Sigmoid colon (tissue), 7 donors: ENCODE data around the gene TAF11. TPM values are rescaled to one million over a fixed set of nuclear protein-coding genes. Genes with fewer than 3 reads are reported as not detected.
"Not testable (repeated sequence)": the region's sequence is repeated elsewhere in the genome, so short reads cannot be mapped to it uniquely, and the experiment has no call there.

Experiments used
- DNase-seq: peaks from one replicate; pipeline ENCODE4 v3.0.0-alpha.2; 2019
- H3K27ac ChIP-seq, 4 donors: fragments of 200-600 bp; sonication (generic); one replicate each; pipeline ENCODE4 v1.5.1; 2016 to 2019; ENCODE audit warnings: mild to moderate bottlenecking in 1 of 4
- H3K27me3 ChIP-seq, 3 donors: fragments of 200-600 bp; sonication (generic); one replicate each; pipeline ENCODE4 v1.5.1; 2019; ENCODE audit warnings: mild to moderate bottlenecking in 1 of 3
- H3K36me3 ChIP-seq, 4 donors: fragments of 200-600 bp; sonication (generic); one replicate each; pipeline ENCODE4 v1.5.1; 2016 to 2019
- H3K4me1 ChIP-seq, 4 donors: fragments of 200-600 bp; sonication (generic); one replicate each; pipeline ENCODE4 v1.5.1; 2017 to 2019
- H3K4me3 ChIP-seq, 4 donors: fragments of 200-600 bp; sonication (generic); one replicate each; pipeline ENCODE4 v1.5.1; 2017 to 2019; ENCODE audit warnings: mild to moderate bottlenecking in 2 of 4, moderate library complexity in 1 of 4
- H3K9me3 ChIP-seq, 4 donors: fragments of 200-600 bp in 3 of 4; sonication (generic) in 3 of 4; one replicate each; pipeline versions ENCODE4 v1.5.1 to v1.6.1; 2013 to 2019
- CTCF ChIP-seq, 4 experiments: fragments of 450-650 bp in 3 of 4; fragments of 200-600 bp in 1 of 4; IDR thresholded peaks; one replicate each; pipeline ENCODE4 v1.5.1; 2016 to 2019; ENCODE audit warnings: antibody characterized with exemption in 4 of 4, mild to moderate bottlenecking in 3 of 4, moderate library complexity in 2 of 4
- EP300 ChIP-seq, 4 donors: sonication (generic); formaldehyde crosslinking; IDR thresholded peaks; one replicate each; pipeline ENCODE4 v1.6.1; 2017; ENCODE audit warnings: antibody characterized with exemption in 4 of 4
- POLR2A ChIP-seq, 2 donors: fragments of 450-650 bp; IDR thresholded peaks; one replicate each; pipeline ENCODE4 v1.6.1; 2016; ENCODE audit warnings: antibody characterized with exemption in 2 of 2, mild to moderate bottlenecking in 2 of 2, moderate library complexity in 2 of 2
- POLR2AphosphoS5 ChIP-seq, 4 donors: sonication (generic); formaldehyde crosslinking; IDR thresholded peaks; one replicate each; pipeline ENCODE4 v1.6.1; 2017; ENCODE audit warnings: antibody characterized with exemption in 4 of 4
- WGBS, 2 donors: extraction: QIAGEN DNeasy Blood & Tissue Kit; methylation state at CpG; one replicate each; pipeline ENCODE4 v1.1.7; 2013; 5-methylcytosine and 5-hydroxymethylcytosine counted together
- intact Hi-C: fragments of 100-400 bp; cut with DNase I; formaldehyde crosslinking; loops from one replicate; pipeline ENCODE4 v1.15.1; 2023
- polyA plus RNA-seq, 3 donors: library from polyadenylated mRNA; stranded (reverse); fragments of 200-250 nt; gene quantifications; one replicate each; pipeline ENCODE4 v1.2.3, GENCODE V29; 2013
- total RNA-seq, 4 donors: library from RNA; depleted of rRNA; stranded (reverse); fragments of >200 nt; gene quantifications; one replicate each; pipeline ENCODE4 v1.1.0, GENCODE V29; 2016
- donor health status: healthy with polysubstance abuse.
- donor health status: Bipolar disorder and iron deficiency.
- donor health status: healthy.

The TAF11 gene
- total and polyA plus RNA-seq, 7 donors = 31.0 to 47.9 (median 34.0) TPM

DNA sequence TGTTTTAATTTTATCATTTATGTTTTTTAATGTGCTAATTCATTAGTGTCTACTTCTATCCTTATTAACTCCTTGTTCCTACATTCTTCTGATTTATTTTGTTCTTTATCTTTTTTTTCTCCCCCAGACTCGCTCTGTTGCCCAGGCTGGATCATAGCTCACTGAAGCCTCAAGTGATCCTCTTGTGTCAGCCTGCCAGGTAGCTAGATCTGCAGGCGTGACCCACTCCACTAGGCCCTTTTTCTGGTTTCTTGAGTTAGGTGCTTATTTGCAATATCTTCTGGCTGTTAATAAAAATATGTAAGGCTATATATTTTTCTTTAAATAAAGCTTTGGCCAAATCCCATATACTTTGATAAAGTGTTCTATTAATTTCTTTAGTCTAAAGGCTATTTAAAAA is 2.8 kb downstream of the TAF11 start:
- peaks cover 0 to 28% (median 15%) of the 10 kb centered on the region in 4 donors for H3K4me1 ChIP-seq
- no peak for TF ChIP-seq POLR2AphosphoS5 (IDR thresholded peaks at IDR 0.05)
- WGBS, 2 donors = 95 to 98% methylated on average over 2 of the region's 2 CpGs
- H3K27me3 ChIP-seq = no peaks in the 10 kb centered on the region
- H3K9me3 ChIP-seq = no peaks in the 10 kb centered on the region
- no peak for DNase-seq
- H3K27ac ChIP-seq = no peak overlapping the region
- no peak overlapping the region for H3K4me3 ChIP-seq
- intact Hi-C loops = loop anchor here (5.0 kb wide), 2 partner anchors 72 to 257 kb away; partner anchors contain the start of gene TCP11
- H3K36me3 ChIP-seq = peaks cover 0 to 33% (median 7%) of the 10 kb centered on the region in 4 donors

DNA sequence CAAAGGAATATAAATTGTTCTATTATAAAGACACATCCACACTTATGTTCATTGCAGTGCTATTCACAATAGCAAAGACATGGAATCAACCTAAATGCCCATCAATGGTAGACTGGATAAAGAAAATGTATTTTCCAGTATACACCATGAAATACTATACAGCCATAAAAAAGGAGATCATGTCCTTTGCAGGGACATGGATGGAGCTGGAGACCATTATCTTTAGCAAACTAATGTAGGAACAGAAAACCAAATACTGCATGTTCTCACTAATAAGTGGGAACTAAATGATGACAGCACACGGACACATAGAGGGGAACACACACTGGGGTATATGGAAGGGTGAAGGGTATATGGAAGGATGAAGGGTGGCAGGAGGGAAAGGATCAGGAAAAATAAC is 3.8 kb downstream of the TAF11 start:
- WGBS, 2 donors = 96 to 98% methylated on average over 1 of the region's 1 CpG
- H3K27ac ChIP-seq, DNase-seq, H3K9me3 ChIP-seq, H3K27me3 ChIP-seq, H3K4me3 ChIP-seq, intact Hi-C loops: not testable (repeated sequence)
- Histone ChIP-seq H3K4me1 (peaks cover 0 to 23% (median 13%) of the 10 kb centered on the region in 4 donors), H3K36me3 (peaks cover 0 to 42% (median 12%) of the 10 kb centered on the region in 4 donors)

- H3K36me3 ChIP-seq = peaks cover 0 to 96% (median 27%) of the 10 kb centered on the region in 4 donors
- intact Hi-C loops = no loop called here
- no peaks in the 10 kb centered on the region for H3K4me1 ChIP-seq
- H3K27ac ChIP-seq = no peak overlapping the region
- TF ChIP-seq POLR2A (IDR thresholded peaks at IDR 0.05) (no peak), CTCF (IDR thresholded peaks at IDR 0.05) (no peak), POLR2AphosphoS5 (IDR thresholded peaks at IDR 0.05) (no peak), EP300 (IDR thresholded peaks at IDR 0.05) (no peak)
- no peaks in the 10 kb centered on the region for H3K9me3 ChIP-seq
- WGBS, 2 donors = 92 to 94% methylated on average over 5 of the region's 5 CpGs
- H3K27me3 ChIP-seq = no peaks in the 10 kb centered on the region
- no peak overlapping the region for H3K4me3 ChIP-seq
- no peak for DNase-seq
Observed at GRCh38 chr6:34877869-34878485, 9.9 kb downstream of the TAF11 start.

DNA sequence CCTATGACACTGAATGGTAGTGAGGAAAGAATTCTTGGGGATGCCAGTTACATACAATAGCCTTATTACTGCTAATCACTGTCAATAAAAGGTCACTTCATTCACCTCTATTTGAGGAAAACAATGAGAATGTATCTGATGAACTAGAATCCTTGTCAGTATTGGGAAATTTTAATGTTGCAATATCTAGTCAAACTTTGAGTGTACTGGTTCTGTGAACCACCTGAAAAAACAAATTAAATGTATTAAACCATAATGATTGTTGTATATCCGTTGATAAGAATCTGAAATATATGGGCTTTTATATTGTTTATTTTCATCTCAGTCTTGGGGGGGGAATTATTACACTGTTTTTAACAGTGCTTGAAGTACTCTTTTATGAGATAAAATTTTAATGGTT is 10.6 kb downstream of the TAF11 start:
- Histone ChIP-seq H3K4me3 (no peak overlapping the region), H3K27ac (no peak overlapping the region), H3K36me3 (peaks cover 0 to 98% (median 33%) of the 10 kb centered on the region in 4 donors), H3K9me3 (no peaks in the 10 kb centered on the region), H3K4me1 (no peaks in the 10 kb centered on the region), H3K27me3 (no peaks in the 10 kb centered on the region)
- no peak for DNase-seq
- intact Hi-C loops = no loop called here
- WGBS, 2 donors = 64 to 88% methylated on average over 1 of the region's 1 CpG
- no peak for TF ChIP-seq POLR2A (IDR thresholded peaks at IDR 0.05)
- no peak for TF ChIP-seq POLR2AphosphoS5 (IDR thresholded peaks at IDR 0.05)
- no peak for TF ChIP-seq CTCF (IDR thresholded peaks at IDR 0.05)
- no peak for TF ChIP-seq EP300 (IDR thresholded peaks at IDR 0.05)

DNA sequence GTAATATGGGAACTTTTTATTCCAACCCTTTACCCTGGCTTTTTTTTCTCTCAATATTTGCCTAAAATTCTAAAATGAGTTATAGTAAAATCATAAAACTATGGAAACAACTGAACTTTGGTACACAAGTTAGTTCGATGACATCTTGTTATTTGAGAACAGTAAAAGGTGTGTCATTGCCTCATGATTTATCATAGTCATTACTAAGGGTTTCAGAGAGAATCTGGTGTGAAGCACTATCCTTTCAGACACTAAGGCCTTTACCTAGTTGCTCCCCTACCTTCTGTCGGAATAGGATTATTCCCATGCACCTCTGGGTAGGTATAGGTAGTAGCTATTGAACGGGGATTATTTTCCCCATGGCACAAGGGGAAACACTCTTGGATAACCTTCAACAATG is 11.4 kb downstream of the TAF11 start:
- Histone ChIP-seq H3K4me3 (no peak overlapping the region), H3K27me3 (no peaks in the 10 kb centered on the region), H3K4me1 (no peaks in the 10 kb centered on the region), H3K27ac (no peak overlapping the region), H3K9me3 (no peaks in the 10 kb centered on the region), H3K36me3 (peaks cover 0 to 100% (median 36%) of the 10 kb centered on the region in 4 donors)
- 35 to 82% methylated on average over 3 of the region's 3 CpGs for WGBS, 2 donors
- no peak for DNase-seq
- intact Hi-C loops = no loop called here
- TF ChIP-seq EP300 (IDR thresholded peaks at IDR 0.05) (no peak), POLR2AphosphoS5 (IDR thresholded peaks at IDR 0.05) (no peak), CTCF (IDR thresholded peaks at IDR 0.05) (no peak), POLR2A (IDR thresholded peaks at IDR 0.05) (no peak)
